ENCODE results near the gene ARL6.
"Not testable (repeated sequence)": the region's sequence is repeated elsewhere in the genome, so short reads cannot be mapped to it uniquely, and the experiment has no call there.

Gene ARL6

DNA sequence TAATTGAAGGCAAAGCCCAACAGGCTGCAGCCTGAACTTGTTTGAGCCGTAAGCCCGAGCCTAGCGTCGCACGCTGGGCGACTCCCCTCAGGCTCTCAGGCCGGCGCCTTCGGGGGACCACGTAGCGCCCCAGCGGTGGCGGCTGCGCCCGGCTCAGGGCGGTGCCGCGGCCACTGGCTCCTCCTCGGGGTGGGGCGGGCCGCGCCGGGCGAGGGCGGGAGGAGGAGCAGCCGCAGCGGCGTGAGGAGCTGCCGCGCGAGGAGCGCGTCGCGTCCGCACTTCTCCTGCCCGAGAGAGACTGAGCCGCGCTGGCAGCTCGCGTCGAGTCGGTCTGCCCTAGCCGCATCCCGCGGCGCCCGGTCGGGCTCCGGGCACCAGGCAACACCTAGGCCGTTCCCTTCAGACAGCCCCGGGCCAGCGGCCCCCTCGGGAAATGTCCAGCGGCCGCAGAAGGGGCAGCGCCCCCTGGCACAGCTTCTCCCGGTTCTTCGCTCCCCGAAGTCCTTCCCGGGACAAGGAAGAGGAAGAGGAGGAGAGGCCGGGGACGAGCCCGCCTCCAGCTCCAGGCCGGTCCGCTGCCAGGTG, 57.3 kb downstream of the ARL6 start, which contains the start of gene CRYBG3:
Gene CRYBG3, plus strand, starts transcription at position 238 of the 585 bp plus-strand sequence. Its CDS starts 196 bp downstream, at position 434.
- DNase-seq: peak; percentile 64 to 88

DNA sequence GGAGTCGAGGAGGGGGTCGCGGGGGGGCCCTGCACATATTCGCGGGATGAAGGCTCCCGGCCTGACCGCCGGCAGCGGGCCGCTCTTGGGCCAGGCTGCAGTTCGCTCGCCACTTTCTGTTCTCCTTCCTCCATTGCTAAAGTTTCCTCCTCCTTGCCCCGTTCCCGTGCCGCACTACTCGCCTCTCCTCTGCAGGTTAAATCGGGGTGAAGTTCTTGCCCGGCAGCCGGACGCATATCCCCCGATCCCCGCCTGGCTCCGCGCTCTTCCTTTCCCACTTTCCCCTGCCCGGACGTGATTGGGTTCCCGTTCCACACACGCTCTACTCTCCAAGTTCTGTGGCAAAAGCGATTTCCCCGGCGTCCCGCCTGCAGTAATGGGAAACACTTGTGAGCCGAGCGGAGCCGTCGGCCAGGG, 57.8 kb downstream of the ARL6 start:
- DNase-seq: peak in 1 of 2 experiments; percentile 26

DNA sequence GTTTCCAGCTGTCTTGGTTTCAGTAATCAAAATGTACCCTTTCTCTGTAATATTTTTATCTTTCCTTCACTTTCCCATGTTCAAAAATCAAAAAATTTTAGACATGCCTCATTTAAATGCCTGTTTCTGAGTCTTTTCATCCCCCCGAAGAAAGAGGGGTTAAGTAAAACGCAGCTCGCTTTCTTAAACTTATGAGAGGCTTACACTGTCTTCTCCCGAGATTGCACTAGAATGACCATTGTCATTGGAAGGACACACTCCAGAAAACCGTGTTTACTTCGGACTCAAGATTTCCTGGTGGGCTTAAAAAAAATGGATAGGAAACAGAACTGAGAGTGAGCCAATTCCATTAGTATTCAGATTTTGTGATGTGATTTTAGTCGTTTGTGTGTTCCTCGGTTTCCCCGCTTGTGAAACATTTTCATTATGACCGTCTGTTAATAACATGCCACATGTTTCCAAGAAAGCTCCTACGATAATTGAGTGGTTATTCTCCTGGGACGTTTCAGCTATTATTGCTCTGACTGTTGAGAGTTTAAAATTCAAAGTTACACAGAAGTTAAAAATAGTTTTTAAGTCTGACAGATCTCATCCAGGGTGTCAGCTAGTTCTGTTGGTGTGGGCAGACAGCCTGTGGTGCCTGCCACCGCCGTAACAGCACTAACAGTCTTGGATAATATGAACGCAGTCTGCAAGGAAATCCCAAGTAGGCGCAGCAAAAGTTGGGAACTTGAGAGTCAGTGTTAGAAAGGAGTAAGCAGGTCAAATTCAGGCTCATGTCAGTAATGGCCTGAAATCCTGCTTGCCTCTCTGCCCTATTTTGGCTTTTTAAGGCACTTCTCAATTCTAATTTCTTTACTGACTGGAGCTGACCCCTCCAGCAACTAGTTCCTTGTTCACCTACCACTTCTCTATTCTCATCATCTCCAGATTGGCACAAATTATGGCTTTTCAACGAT, 58.8 kb downstream of the ARL6 start:
- peak in 1 of 2 experiments; percentile 6 for DNase-seq

DNA sequence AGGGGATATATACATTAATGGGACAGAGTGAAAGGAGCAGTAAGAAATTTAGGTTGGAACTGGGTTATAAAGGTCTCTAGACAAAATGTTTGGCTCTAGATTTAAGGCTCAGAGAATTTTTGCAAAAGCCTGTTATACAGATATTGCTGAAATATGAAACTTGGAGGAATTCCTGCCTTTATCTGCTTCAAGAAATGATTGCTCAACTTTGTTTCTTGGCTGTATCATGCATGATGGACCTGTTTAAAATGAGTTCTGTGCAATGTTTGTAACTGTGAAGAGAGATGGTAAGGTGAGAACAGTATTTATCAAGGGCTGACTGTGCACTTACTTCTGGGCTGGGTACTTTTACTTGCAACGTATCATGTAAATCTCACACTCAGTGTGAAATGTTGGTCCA, 60.5 kb downstream of the ARL6 start:
- DNase-seq: no peak

DNA sequence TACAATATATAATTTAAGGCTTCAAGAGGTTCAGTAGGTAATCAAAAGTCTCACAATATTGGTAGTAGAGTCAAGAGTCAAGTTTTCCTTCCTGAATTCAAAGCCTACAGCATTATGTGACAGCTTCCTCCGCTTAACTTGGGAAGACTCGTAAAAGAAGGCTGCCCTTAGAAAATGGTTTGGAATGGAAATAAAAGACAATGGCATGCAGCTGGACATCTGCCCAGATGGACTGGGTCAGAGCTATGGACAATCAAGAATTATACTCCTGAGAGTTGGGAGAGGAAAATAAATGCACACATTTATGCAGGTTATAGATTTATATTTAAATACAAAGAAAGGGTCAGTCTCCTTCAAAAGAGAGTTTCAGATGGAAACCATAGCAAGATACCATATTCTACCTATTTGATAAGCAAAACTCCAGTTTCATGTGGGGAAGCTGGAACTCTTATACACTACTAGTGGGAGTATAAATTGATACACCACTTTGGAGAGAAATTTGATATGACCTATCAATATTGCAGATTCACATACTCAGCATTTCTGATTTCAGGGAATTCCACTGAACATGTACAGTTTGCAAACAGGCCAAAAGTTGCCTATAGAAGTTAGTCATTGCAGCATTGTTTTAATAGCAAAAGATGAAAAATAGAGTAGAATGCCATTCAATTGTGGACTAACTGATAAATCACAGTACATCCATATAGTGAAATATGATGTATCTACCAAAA, 63.3 kb downstream of the ARL6 start:
- DNase-seq: no peak

DNA sequence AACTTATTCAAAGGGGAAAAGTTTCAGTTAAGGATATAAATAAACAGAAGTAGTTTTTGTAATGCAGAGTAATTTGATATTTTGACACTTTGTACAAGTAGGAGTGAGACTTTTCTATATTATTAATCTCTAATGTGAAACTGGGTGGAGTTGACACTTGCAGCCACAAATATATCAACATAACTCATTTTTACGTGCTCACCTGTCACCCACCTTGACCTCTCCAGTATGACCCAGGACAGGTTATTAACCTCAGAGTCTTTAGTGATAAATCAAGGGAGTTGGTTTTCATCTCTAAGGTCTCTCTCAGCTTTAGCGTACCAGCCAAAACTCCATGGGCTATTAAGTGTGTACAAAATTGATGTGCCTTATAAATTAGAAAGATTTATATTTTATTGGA, 64.6 kb downstream of the ARL6 start:
- no peak for DNase-seq

DNA sequence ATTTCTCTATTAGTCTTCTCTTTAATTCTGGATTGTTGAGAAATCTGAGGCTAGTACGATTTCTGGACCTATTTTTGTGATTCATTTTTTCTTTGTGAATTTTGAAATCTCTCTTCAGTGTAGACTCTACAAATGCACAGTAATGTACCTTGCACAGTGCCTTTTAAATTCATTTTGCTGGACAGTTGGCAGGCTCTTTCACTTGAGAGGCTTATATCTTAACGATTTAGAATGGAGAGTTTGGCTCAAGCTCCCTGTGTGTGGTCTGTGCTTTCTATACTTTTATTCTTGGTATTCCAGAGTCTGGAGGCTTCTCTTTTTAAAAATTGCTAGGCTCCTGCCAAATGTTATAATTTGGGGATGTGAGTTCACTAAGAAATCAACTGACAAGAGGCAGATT, 66.1 kb downstream of the ARL6 start:
- DNase-seq: no peak

DNA sequence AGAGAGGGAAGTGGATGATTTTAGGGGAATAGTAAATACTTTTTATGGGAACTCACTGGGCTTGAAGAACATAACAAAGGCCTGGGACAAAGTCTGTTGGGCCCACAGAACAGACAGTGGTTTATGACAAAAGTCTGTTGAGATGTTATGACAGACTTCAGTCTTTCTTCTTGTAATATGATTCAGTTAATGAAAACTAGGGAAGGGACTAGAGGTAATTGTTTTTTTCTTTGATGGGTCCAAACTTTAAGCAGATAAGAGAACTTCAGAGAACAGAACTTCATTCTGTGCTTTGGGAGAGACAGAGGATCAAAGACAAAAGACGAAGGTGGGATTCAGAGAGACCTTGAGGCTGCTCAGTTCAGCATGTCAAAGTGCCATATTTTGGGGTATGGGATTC, 66.6 kb downstream of the ARL6 start:
- no peak for DNase-seq

DNA sequence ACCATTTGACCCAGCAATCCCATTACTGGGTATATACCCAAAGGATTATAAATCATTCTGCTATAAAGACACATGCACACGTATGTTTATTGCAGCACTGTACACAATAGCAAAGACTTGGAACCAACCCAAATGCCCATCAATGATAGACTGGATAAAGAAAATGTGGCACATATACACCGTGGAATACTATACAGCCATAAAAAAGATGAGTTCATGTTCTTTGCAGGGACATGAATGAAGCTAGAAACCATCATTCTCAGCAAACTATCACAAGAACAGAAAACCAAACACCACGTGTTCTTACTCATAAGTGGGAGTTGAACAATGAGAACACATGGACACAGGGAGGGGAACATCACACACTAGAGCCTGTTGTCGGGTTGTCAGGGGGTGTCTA, 68.6 kb downstream of the ARL6 start:
- DNase-seq: not testable (repeated sequence)

DNA sequence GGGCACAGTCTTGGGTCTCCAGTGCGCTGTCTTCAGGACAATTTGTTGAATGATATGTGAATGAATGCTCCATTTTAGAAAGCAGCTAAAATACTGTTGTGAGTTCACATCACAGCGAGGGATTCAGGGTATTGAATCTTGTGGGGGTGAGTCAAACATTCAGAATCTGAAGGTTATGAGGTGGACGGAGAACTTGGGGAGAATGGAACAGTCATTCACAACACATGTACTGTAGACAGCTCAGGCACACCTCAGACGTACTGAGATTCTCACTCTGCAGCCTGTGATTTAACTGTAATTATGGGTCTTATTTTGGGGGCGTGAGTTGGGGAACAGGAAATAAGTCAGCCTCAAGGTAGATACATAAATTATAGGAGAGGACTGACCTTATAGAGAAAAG, 71.2 kb downstream of the ARL6 start:
- DNase-seq: no peak

DNA sequence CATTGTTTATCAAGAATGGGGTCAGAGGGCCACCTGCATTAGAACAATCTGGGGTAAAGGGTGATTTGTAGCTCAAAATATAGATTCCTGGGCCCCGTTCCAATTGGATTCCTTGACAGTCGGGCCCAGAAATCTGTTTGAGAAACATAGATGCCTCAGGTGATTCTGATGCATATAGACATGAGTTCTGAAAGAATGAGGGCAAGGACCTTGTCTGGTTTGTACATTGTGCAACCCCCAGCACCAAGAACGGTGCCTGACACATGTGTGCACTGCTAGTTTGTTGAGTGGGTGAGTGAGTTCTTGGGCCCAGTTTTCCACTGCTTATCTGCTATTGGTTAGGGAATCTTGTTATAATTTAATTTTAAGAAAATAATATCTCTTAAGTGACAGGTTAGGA, 73.8 kb downstream of the ARL6 start:
- no peak for DNase-seq

DNA sequence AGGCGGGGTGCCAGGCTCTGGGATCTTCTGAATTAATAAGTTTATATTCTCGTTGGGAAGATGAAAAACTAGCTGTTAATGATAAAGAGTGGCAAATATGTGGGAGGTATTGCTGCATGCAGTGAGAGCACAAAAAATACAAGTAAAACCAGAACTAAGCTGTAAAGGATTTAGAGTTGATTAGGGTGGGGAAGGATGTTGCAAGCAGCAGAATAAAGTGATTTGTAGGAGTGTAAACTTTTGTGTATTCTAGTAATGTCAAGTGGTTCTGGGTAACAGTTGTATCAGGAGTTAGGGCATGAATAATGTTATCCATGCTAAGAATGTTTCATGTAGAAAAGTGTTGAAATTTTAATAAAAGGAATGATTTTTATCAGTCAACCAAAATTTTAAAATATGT, 75.4 kb downstream of the ARL6 start:
- DNase-seq: no peak

DNA sequence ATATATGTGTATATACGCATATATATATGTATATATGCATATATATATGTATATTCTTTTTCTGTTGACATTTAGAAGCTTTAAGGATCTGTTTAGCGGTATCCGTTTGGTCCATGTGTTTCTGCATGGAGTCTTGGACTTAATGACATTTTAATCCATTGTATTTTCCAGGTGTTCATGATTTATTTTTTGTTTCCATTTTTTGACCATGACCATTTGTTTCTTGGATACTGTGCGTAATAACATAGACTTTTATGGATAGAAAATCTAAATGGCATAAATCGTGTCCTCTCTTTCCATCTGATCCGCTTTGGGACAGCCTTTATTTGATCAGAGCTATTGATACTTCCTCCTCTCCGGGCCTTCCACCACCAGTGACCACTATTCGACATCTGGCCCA, 76.7 kb downstream of the ARL6 start:
- DNase-seq: no peak

DNA sequence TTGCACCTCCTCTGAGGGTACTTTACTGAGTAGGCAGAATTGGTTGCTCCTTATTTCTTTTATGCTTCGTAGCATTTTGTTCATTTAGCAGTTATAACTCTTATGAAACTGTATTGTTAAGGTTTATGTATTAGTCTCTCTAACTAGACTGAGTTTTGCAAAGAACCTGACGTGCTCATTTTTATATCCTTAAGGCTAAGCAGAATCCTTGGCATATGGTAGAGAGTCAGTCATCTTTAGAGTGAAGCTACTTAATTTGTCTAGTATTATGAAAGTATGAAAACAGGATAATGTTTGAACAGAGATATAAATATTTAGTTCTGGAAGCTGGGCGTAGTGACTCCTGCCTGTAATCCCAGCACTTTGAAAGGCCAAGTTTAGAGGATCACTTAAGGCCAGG, 77.4 kb downstream of the ARL6 start:
- DNase-seq: no peak

DNA sequence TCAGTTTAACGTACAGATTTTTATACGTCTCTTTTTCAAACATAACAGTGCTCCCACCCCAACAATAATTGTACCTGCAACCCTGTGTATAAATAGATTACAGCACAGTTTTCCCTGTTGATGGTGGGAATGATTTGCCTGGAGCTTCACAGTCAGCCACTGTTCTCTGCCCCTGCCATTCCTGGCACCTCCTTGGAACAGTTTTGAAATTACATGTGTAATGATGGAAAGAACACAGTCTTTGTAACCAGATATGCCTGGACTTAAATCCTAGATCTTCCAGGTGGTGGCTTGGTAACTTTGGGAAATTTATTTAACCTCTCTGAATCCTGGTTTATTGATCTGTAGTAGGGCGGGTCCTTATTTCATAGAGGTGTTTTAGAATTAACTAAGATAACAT, 84.2 kb downstream of the ARL6 start:
- no peak for DNase-seq
